Mesodermal cell (in vitro differentiated cells): ENCODE results near the gene HOXB4.

Experiments used
- H3K27ac ChIP-seq: 2 replicates; pipeline ENCODE4 v1.7.0; 2013; ENCODE audit warnings: mild to moderate bottlenecking, low read depth, low read length, moderate library complexity; ENCODE audit not compliant: severe bottlenecking
- H3K36me3 ChIP-seq: 2 replicates; pipeline ENCODE4 v1.7.1; 2013; ENCODE audit warnings: mild to moderate bottlenecking, low read length, moderate library complexity; ENCODE audit not compliant: control insufficient read depth, insufficient read depth
- H3K4me1 ChIP-seq: one replicate; pipeline ENCODE4 v1.7.1; 2013; ENCODE audit warnings: mild to moderate bottlenecking, low read length; ENCODE audit not compliant: insufficient read depth, control insufficient read depth, poor library complexity, severe bottlenecking
- H3K4me3 ChIP-seq: 2 replicates; pipeline ENCODE4 v1.7.0; 2013; ENCODE audit warnings: low read length, control low read depth, mild to moderate bottlenecking; ENCODE audit not compliant: insufficient read depth, poor library complexity, severe bottlenecking; ENCODE audit errors: extremely low read depth
- H3K9me3 ChIP-seq: 2 replicates; pipeline ENCODE4 v1.7.1; 2013; ENCODE audit warnings: mild to moderate bottlenecking, low read length, moderate library complexity; ENCODE audit not compliant: control insufficient read depth
- WGBS, 2 experiments: methylation state at CpG; one replicate each; pipeline ENCODE4 v1.1.5; 2013; ENCODE audit warnings: missing lambda C conversion rate in 2 of 2; ENCODE audit not compliant: insufficient coverage in 2 of 2; 5-methylcytosine and 5-hydroxymethylcytosine counted together

Gene HOXB4

GRCh38 chr17:48584223-48584741 is 6.1 kb upstream of the HOXB4 start:
- Histone ChIP-seq H3K36me3 (no peaks in the 10 kb centered on the region), H3K9me3 (no peaks in the 10 kb centered on the region), H3K4me1 (peaks cover 27% of the 10 kb centered on the region), H3K4me3 (no peak overlapping the region), H3K27ac (no peak overlapping the region)
- 0 to 8% methylated on average over 1 to 2 of the region's 2 CpGs for WGBS, 2 experiments

- Histone ChIP-seq H3K4me1 (peaks cover 30% of the 10 kb centered on the region), H3K27ac (no peak overlapping the region), H3K9me3 (no peaks in the 10 kb centered on the region), H3K4me3 (no peak overlapping the region), H3K36me3 (no peaks in the 10 kb centered on the region)
- WGBS, 2 experiments, result no CpG with 5 or more reads among the region's 3 CpGs
Measured at GRCh38 chr17:48583708-48584222, 5.6 kb upstream of the HOXB4 start.

- 37 to 45% methylated on average over 2 of the region's 7 CpGs for WGBS, 2 experiments
- Histone ChIP-seq H3K4me3 (no peak overlapping the region), H3K27ac (peak overlapping the region; percentile 64), H3K9me3 (no peaks in the 10 kb centered on the region), H3K4me1 (peaks cover 26% of the 10 kb centered on the region), H3K36me3 (no peaks in the 10 kb centered on the region)
Measured at GRCh38 chr17:48582750-48583069, 4.6 kb upstream of the HOXB4 start.

- Histone ChIP-seq H3K4me1 (peaks cover 14% of the 10 kb centered on the region), H3K27ac (peak overlapping the region; percentile 5), H3K9me3 (no peaks in the 10 kb centered on the region), H3K36me3 (no peaks in the 10 kb centered on the region), H3K4me3 (no peak overlapping the region)
- 3 to 7% methylated on average over 3 to 5 of the region's 26 CpGs for WGBS, 2 experiments
Measured at GRCh38 chr17:48579760-48580554, 1.8 kb upstream of the HOXB4 start.

- 0% methylated on average over 1 of the region's 7 CpGs for WGBS, 2 experiments
- H3K36me3 ChIP-seq, result no peaks in the 10 kb centered on the region
- H3K4me1 ChIP-seq, result peaks cover 14% of the 10 kb centered on the region
- no peak overlapping the region for H3K4me3 ChIP-seq
- H3K27ac ChIP-seq, result peak overlapping the region; percentile 25
- no peaks in the 10 kb centered on the region for H3K9me3 ChIP-seq
Measured at GRCh38 chr17:48579471-48579759, 1.3 kb upstream of the HOXB4 start.

- 1 to 3% methylated on average over 26 to 33 of the region's 43 CpGs for WGBS, 2 experiments
- peak overlapping the region; percentile 37 for H3K4me3 ChIP-seq
- H3K36me3 ChIP-seq, result no peaks in the 10 kb centered on the region
- peak overlapping the region; percentile 55 for H3K27ac ChIP-seq
- H3K9me3 ChIP-seq, result no peaks in the 10 kb centered on the region
- peaks cover 17% of the 10 kb centered on the region for H3K4me1 ChIP-seq
Measured at GRCh38 chr17:48578616-48579470, 693 bp upstream of the HOXB4 start.

- WGBS, 2 experiments, result 0 to 6% methylated on average over 3 to 10 of the region's 19 CpGs
Measured at GRCh38 chr17:48577330-48577945, 712 bp downstream of the HOXB4 start.

GRCh38 chr17:48576479-48577309 is 1.5 kb downstream of the HOXB4 start:
- Histone ChIP-seq H3K9me3 (no peaks in the 10 kb centered on the region), H3K27ac (peak overlapping the region; percentile 55), H3K36me3 (no peaks in the 10 kb centered on the region), H3K4me3 (peak overlapping the region; percentile 35), H3K4me1 (peaks cover 21% of the 10 kb centered on the region)
- 3 to 6% methylated on average over 12 to 16 of the region's 43 CpGs for WGBS, 2 experiments

More at GRCh38 chr17:48577330-48577945, 712 bp downstream of the HOXB4 start:
- no peaks in the 10 kb centered on the region for H3K9me3 ChIP-seq
- no peaks in the 10 kb centered on the region for H3K36me3 ChIP-seq
- peak overlapping the region; percentile 55 for H3K27ac ChIP-seq
- peaks cover 20% of the 10 kb centered on the region for H3K4me1 ChIP-seq
- peak overlapping the region; percentile 35 for H3K4me3 ChIP-seq

- peak overlapping the region; percentile 35 for H3K4me3 ChIP-seq
- WGBS, 2 experiments, result 0 to 8% methylated on average over 8 to 17 of the region's 22 CpGs
- H3K9me3 ChIP-seq, result no peaks in the 10 kb centered on the region
- H3K27ac ChIP-seq, result peak overlapping the region; percentile 26
- no peaks in the 10 kb centered on the region for H3K36me3 ChIP-seq
- H3K4me1 ChIP-seq, result peaks cover 28% of the 10 kb centered on the region
Measured at GRCh38 chr17:48575673-48576478, 2.3 kb downstream of the HOXB4 start.
